CD4-positive, alpha-beta T cell treated with Interferon gamma for 1 hour (primary cell): ENCODE data around the gene ANKDD1B.
"Not testable (repeated sequence)": the region's sequence is repeated elsewhere in the genome, so short reads cannot be mapped to it uniquely, and the experiment has no call there.

ENCODE experiments used
- DNase-seq: peaks from one replicate; pipeline ENCODE4 v3.0.0-alpha.2; 2020

The ANKDD1B gene

GRCh38 chr5:75662061-75662460 is 50.8 kb downstream of the ANKDD1B start:
- no peak for DNase-seq

- DNase-seq, result no peak
Measured at GRCh38 chr5:75663579-75664284, 52.5 kb downstream of the ANKDD1B start.

GRCh38 chr5:75664979-75665378 is 53.7 kb downstream of the ANKDD1B start:
- DNase-seq, result no peak

- no peak for DNase-seq
Measured at GRCh38 chr5:75666801-75667200, 55.5 kb downstream of the ANKDD1B start.

GRCh38 chr5:75667586-75667985 is 56.3 kb downstream of the ANKDD1B start:
- no peak for DNase-seq

GRCh38 chr5:75668445-75668844 is 57.2 kb downstream of the ANKDD1B start:
- no peak for DNase-seq

GRCh38 chr5:75668977-75669689 is 57.9 kb downstream of the ANKDD1B start:
- peak; percentile 21 for DNase-seq

- no peak for DNase-seq
Measured at GRCh38 chr5:75670577-75670976, 59.3 kb downstream of the ANKDD1B start.

GRCh38 chr5:75671506-75671905 is 60.3 kb downstream of the ANKDD1B start:
- DNase-seq, result no peak

GRCh38 chr5:75672616-75673015 is 61.4 kb downstream of the ANKDD1B start:
- DNase-seq, result no peak

- DNase-seq, result no peak
Measured at GRCh38 chr5:75675783-75676182, 64.5 kb downstream of the ANKDD1B start.

- no peak for DNase-seq
Measured at GRCh38 chr5:75677607-75678006, 66.4 kb downstream of the ANKDD1B start.

- DNase-seq, result no peak
Measured at GRCh38 chr5:75678155-75678554, 66.9 kb downstream of the ANKDD1B start.

GRCh38 chr5:75681125-75681830 is 70.0 kb downstream of the ANKDD1B start:
- no peak for DNase-seq

GRCh38 chr5:75685141-75685540 is 73.9 kb downstream of the ANKDD1B start:
- DNase-seq, result no peak

- no peak for DNase-seq
Measured at GRCh38 chr5:75686480-75686879, 75.2 kb downstream of the ANKDD1B start.

- no peak for DNase-seq
Measured at GRCh38 chr5:75690669-75691068, 79.4 kb downstream of the ANKDD1B start.

GRCh38 chr5:75694781-75695180 is 83.5 kb downstream of the ANKDD1B start:
- DNase-seq, result no peak

- not testable (repeated sequence) for DNase-seq
Measured at GRCh38 chr5:75695472-75696351, 84.5 kb downstream of the ANKDD1B start.

GRCh38 chr5:75701856-75702255 is 90.6 kb downstream of the ANKDD1B start:
- no peak for DNase-seq

- no peak for DNase-seq
Measured at GRCh38 chr5:75706016-75706415, 94.8 kb downstream of the ANKDD1B start.

GRCh38 chr5:75706775-75707174 is 95.5 kb downstream of the ANKDD1B start:
- DNase-seq, result no peak
